Loucy (cell line): ENCODE results near the gene SH3RF1.

ENCODE experiments used
- H2AFZ ChIP-seq: fragments of 200-600 bp; sonication (generic); 2 replicates; pipeline ENCODE4 v1.6.0; 2016; ENCODE audit warnings: antibody characterized with exemption, mild to moderate bottlenecking, low read length, moderate library complexity
- H3F3A ChIP-seq: fragments of 200-600 bp; 2 replicates; pipeline ENCODE4 v1.6.0; 2016; ENCODE audit warnings: antibody characterized with exemption, low read depth, mild to moderate bottlenecking
- H3K27me3 ChIP-seq: fragments of 200-600 bp; sonication (generic); 2 replicates; pipeline ENCODE4 v1.6.1; 2014; ENCODE audit warnings: low read length, mild to moderate bottlenecking; ENCODE audit not compliant: insufficient read depth, poor library complexity, severe bottlenecking
- H3K36me3 ChIP-seq: fragments of 200-600 bp; sonication (generic); 2 replicates; pipeline ENCODE4 v1.6.1; 2016; ENCODE audit warnings: low read length; ENCODE audit not compliant: insufficient read depth
- H3K4me1 ChIP-seq: fragments of 200-600 bp; sonication (generic); 2 replicates; pipeline ENCODE4 v1.5.1; 2014; ENCODE audit warnings: low read length, mild to moderate bottlenecking; ENCODE audit not compliant: insufficient read depth, poor library complexity, severe bottlenecking
- H3K4me2 ChIP-seq: fragments of 200-600 bp; sonication (generic); 2 replicates; pipeline ENCODE4 v1.6.0; 2014; ENCODE audit warnings: antibody characterized with exemption, low read length, low read depth, mild to moderate bottlenecking; ENCODE audit not compliant: poor library complexity, severe bottlenecking
- H3K4me3 ChIP-seq: fragments of 200-600 bp; sonication (generic); 2 replicates; pipeline ENCODE4 v1.5.1; 2014; ENCODE audit warnings: low read length, mild to moderate bottlenecking, mixed read lengths; ENCODE audit not compliant: poor library complexity, severe bottlenecking
- H3K79me2 ChIP-seq: fragments of 200-600 bp; sonication (generic); 2 replicates; pipeline ENCODE4 v1.6.1; 2014; ENCODE audit warnings: low read length; ENCODE audit not compliant: insufficient read depth
- H3K9ac ChIP-seq: fragments of 200-600 bp; sonication (generic); 2 replicates; pipeline ENCODE4 v1.6.0; 2014; ENCODE audit warnings: mild to moderate bottlenecking, low read depth, low read length, moderate library complexity; ENCODE audit not compliant: poor library complexity, severe bottlenecking
- H3K9me2 ChIP-seq: fragments of 200-600 bp; sonication (generic); replicated peaks from 2 replicates; pipeline ENCODE4 v1.6.1; 2016; ENCODE audit warnings: low read depth, low read length, mixed read lengths
- H3K9me3 ChIP-seq: fragments of 200-600 bp; sonication (generic); 2 replicates; pipeline ENCODE4 v1.6.1; 2014; ENCODE audit warnings: mild to moderate bottlenecking, antibody characterized with exemption, low read length, low read depth; ENCODE audit not compliant: insufficient read depth
- H4K20me1 ChIP-seq: fragments of 200-600 bp; sonication (generic); 2 replicates; pipeline ENCODE4 v1.6.0; 2014; ENCODE audit warnings: antibody characterized with exemption, low read length, mild to moderate bottlenecking; ENCODE audit not compliant: insufficient read depth, poor library complexity, severe bottlenecking
- CTCF ChIP-seq: fragments of 200-600 bp; sonication (generic); conservative IDR thresholded peaks from 2 replicates; pipeline ENCODE4 v1.5.1; 2014; ENCODE audit warnings: mild to moderate bottlenecking, antibody characterized with exemption, low read length
- EZH2phosphoT487 ChIP-seq: fragments of 200-600 bp; IDR thresholded peaks from 2 replicates; pipeline ENCODE4 v1.6.1; 2018; ENCODE audit warnings: antibody characterized with exemption, mild to moderate bottlenecking, moderate library complexity, borderline replicate concordance

SH3RF1 gene

GRCh38 chr4:169098054-169098497, 172.7 kb downstream of the SH3RF1 start:
- H3K9me2 ChIP-seq: no peaks in the 10 kb centered on the region
- H3K9ac ChIP-seq: no peak overlapping the region
- no peaks in the 10 kb centered on the region for H4K20me1 ChIP-seq
- no peak overlapping the region for H3K4me2 ChIP-seq
- H3F3A ChIP-seq: no peaks in the 10 kb centered on the region
- H3K4me1 ChIP-seq: peaks cover 15% of the 10 kb centered on the region
- H3K36me3 ChIP-seq: peaks cover 4% of the 10 kb centered on the region; the same call in 1 of the 2 replicates
- no peaks in the 10 kb centered on the region for H3K9me3 ChIP-seq
- H3K79me2 ChIP-seq: no peaks in the 10 kb centered on the region
- TF ChIP-seq CTCF (no peak), EZH2phosphoT487 (no peak)
- H3K27me3 ChIP-seq: no peaks in the 10 kb centered on the region
- H3K4me3 ChIP-seq: no peak overlapping the region
- no peak overlapping the region for H2AFZ ChIP-seq

- H3K79me2 ChIP-seq: no peaks in the 10 kb centered on the region
- peaks cover 9% of the 10 kb centered on the region for H3K4me1 ChIP-seq
- H4K20me1 ChIP-seq: no peaks in the 10 kb centered on the region
- H3K4me3 ChIP-seq: no peak overlapping the region
- TF ChIP-seq EZH2phosphoT487 (no peak), CTCF (no peak)
- H3K4me2 ChIP-seq: no peak overlapping the region
- peaks cover 4% of the 10 kb centered on the region; the same call in 1 of the 2 replicates for H3K36me3 ChIP-seq
- H3K9me2 ChIP-seq: no peaks in the 10 kb centered on the region
- H3K9ac ChIP-seq: no peak overlapping the region
- H3F3A ChIP-seq: no peaks in the 10 kb centered on the region
- no peaks in the 10 kb centered on the region for H3K9me3 ChIP-seq
- H2AFZ ChIP-seq: no peak overlapping the region
- H3K27me3 ChIP-seq: no peaks in the 10 kb centered on the region
Measured at GRCh38 chr4:169096221-169096620, 174.5 kb downstream of the SH3RF1 start.

- H4K20me1 ChIP-seq: no peaks in the 10 kb centered on the region
- no peaks in the 10 kb centered on the region for H3K9me3 ChIP-seq
- no peaks in the 10 kb centered on the region for H3K79me2 ChIP-seq
- H3K4me2 ChIP-seq: no peak overlapping the region
- no peak overlapping the region for H3K4me3 ChIP-seq
- no peak for TF ChIP-seq EZH2phosphoT487
- TF ChIP-seq CTCF: no peak
- H3F3A ChIP-seq: no peaks in the 10 kb centered on the region
- H3K9ac ChIP-seq: no peak overlapping the region
- H3K36me3 ChIP-seq: peaks cover 4% of the 10 kb centered on the region; the same call in 1 of the 2 replicates
- no peaks in the 10 kb centered on the region for H3K9me2 ChIP-seq
- no peaks in the 10 kb centered on the region for H3K27me3 ChIP-seq
- peaks cover 9% of the 10 kb centered on the region for H3K4me1 ChIP-seq
- H2AFZ ChIP-seq: no peak overlapping the region
Measured at GRCh38 chr4:169094656-169095231, 176.0 kb downstream of the SH3RF1 start.
